Measurements from ENCODE around the gene PPP2R1A. TPM values are rescaled to one million over a fixed set of nuclear protein-coding genes. Genes with fewer than 3 reads are reported as not detected.

PPP2R1A gene
- 100 to 1,000 TPM; 242 to 328 (median 297) TPM for polyA plus RNA-seq (ENCODE audit: insufficient read length in 10 of 10)
- long read RNA-seq, donor 1, full-length matches to known transcripts: 66 of 93 reads
- long read RNA-seq, donor 1, partial matches to known transcripts: 27 of 93 reads
- long read RNA-seq, donor 1, other reads (novel, unspliced or antisense): 0 of 93 reads
- long read RNA-seq, donor 2, full-length matches to known transcripts: 51 of 64 reads
- long read RNA-seq, donor 2, partial matches to known transcripts: 13 of 64 reads
- long read RNA-seq, donor 2, other reads (novel, unspliced or antisense): 0 of 64 reads
- long read RNA-seq, donor 3: 0 reads
- long read RNA-seq, donor 4, full-length matches to known transcripts: 37 of 63 reads
- long read RNA-seq, donor 4, partial matches to known transcripts: 26 of 63 reads
- long read RNA-seq, donor 4, other reads (novel, unspliced or antisense): 0 of 63 reads
- long read RNA-seq, donor 5, full-length matches to known transcripts: 58 of 94 reads
- long read RNA-seq, donor 5, partial matches to known transcripts: 36 of 94 reads
- long read RNA-seq, donor 5, other reads (novel, unspliced or antisense): 0 of 94 reads
- long read RNA-seq, donor 6, full-length matches to known transcripts: 47 of 55 reads
- long read RNA-seq, donor 6, partial matches to known transcripts: 8 of 55 reads
- long read RNA-seq, donor 6, other reads (novel, unspliced or antisense): 0 of 55 reads
- long read RNA-seq, donor 7, full-length matches to known transcripts: 46 of 90 reads
- long read RNA-seq, donor 7, partial matches to known transcripts: 44 of 90 reads
- long read RNA-seq, donor 7, other reads (novel, unspliced or antisense): 0 of 90 reads
- long read RNA-seq, donor 8, full-length matches to known transcripts: 33 of 67 reads
- long read RNA-seq, donor 8, partial matches to known transcripts: 34 of 67 reads
- long read RNA-seq, donor 8, other reads (novel, unspliced or antisense): 0 of 67 reads
- long read RNA-seq, donor 9, full-length matches to known transcripts: 9 of 9 reads
- long read RNA-seq, donor 9, partial matches to known transcripts: 0 of 9 reads
- long read RNA-seq, donor 9, other reads (novel, unspliced or antisense): 0 of 9 reads

- DNase-seq: peak; percentile 100
These were observed at the start of gene PPP2R1A for GRCh38 chr19:52189735-52190486. PPP2R1A (plus strand) TSS chr19:52190052; CDS start chr19:52190097, 45 bp downstream.

DNA sequence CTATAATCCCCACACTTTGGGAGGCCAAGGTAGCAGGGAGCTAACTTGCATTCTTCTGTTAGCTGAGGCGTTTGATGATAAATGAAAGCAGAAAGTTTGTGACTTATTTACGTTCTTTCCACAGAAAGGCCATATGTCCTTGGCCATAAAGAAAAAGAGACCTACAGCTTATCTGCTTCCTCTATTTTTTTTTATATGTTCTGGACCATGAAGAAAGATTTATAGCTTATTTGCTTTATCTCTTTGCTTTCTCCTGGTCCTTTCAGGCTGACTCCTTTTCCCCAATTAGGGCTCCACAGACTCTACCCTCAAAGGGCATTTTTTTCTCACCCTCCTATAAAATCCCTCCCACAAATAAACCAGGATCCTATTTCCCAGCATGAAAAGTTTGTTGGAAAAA is 48.6 kb upstream of the PPP2R1A start:
- DNase-seq: no peak

DNA sequence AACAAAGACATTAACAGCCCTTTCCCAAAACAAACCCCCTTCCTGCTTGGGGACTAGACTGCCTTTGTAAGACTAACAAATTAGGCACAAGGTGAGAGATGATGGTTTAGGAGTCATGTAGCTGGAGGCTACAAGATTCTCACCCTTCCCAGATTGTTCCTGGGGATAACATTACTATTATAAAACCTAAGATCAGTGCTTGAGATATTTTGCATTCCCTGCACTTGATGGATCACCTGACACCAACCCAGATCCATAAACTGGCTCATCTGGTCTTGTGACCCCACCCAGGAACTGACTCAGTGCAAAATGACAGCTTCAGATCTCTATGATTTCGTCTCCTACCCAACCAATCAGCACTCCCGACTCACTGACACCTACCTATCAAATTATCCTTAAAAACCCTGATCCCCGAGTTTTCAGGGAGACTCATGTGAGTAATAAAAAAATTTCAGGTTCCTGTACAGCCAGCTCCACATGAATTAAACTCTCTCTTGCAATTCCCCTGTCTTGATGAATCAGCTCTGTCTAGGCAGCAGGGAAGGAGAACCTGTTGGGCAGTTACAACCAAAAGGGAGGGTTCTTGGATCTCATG is 47.8 kb upstream of the PPP2R1A start:
- DNase-seq: no peak

DNA sequence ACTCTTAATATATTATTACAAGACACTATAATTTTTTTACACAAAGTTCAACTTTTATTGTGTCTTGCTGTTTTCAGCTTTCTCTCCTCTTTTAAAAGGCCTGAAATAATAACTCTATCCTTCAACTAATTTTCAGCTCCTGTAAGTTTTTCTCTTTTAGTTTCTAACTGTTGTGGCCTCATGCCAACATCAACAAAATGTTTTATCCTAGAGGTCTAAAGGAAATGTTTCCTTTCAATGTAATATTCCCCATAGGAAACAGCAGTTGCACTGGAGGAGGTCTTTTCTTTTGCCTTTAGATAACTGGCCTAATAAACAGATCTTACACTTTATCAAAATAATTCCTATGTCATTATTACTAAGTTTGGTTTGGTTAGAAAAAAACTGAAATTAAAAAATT is 41.6 kb upstream of the PPP2R1A start:
- DNase-seq: no peak

DNA sequence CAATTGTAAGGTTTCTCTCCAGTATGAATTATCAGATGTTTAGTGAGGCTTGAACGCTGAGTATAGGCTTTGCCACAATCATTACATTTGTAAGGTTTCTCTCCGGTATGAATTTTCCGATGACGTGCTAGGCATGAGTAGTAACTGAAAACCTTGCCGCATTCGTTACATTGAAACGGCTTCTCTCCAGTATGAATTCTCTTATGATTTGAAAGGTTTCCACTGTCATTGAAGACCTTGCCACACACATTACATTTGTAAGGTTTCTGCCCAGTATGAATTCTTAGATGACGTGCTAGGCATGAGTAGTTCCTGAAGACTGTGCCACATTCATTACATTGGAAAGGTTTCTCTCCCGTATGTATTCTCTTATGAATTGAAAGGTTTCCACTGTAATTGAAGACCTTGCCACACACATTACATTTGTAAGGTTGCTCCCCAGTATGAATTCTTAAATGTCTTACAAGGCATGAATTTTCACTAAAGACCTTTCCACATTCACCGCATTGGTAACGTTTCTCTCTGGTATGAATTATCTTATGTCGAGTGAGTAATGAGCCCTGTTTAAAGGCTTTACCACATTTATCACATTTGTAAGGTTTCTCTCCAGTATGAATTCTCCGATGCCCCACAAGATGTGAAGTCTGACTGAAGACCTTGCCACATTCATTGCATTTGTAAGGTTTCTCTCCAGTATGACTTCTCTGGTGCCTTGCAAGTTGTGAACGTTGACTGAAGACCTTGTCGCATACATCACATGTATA is 34.1 kb upstream of the PPP2R1A start:
- no peak for DNase-seq

GRCh38 chr19:52170304-52170703 is 19.5 kb upstream of the PPP2R1A start:
- DNase-seq: peak in 1 of 3 donors; percentile 48

DNA sequence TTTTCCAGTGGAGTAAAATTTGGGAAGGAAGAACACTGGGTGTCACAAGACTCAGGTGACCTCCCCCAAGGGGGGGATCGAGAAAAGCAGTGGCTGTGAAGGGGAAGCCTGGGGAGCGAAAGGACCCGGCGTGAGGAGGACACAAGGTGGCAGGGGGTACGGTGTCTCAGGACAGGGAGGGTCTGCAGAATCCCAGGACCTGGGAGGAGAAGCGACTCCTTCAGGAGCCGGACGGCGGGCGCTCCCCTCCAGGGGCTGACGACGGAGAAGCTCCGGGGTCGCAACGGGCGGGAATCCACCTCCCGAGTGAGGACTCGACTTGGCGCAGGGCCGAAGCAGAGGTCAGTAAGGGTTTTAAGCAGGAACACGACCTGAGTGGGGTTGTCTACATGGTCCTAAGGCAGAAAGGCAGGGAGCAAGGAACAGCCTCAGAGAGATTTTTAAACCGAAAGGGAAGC is 19.0 kb upstream of the PPP2R1A start:
- DNase-seq: no peak

DNA sequence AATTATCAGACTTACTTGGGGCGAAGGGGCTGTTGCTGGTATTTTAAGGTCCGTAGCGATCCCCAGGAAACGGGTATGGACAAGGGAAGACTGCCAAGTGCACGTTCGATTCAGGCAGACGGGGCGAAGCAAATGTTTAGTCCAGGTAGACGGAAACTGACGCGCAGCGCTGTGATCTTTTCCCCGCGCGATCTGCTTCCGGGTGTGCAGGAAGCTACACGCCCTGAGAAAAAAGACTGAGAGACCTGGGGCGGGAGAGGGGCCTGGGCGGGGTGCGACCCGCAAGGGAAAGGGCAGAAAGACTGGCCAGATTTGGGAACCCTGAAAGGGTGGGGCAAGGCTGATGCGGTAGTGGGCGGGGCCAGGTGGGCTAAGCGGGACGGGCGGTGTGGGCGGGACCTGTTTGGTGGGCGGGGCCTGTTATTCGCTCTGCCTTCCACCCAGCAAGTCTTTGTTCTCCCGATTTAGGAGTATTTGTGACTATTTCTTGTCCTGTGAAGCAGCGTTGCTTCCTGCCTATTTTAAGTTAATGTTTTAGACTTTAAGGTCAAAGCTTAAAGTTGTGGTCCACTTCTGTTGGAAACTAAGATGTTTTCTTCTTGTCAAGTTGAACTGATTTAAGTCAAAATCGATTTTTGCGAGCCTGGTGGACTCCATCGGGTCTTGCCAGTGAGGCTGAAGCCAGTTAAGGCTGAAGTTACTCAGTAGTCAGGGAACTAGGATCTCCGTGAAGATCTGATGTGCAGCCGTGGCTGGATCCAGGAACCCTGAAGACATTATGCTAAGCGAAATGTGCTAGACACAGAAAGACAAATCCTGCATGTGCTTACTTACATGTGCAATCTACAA is 18.3 kb upstream of the PPP2R1A start, which contains the start of gene ZNF836:
Gene ZNF836 (minus strand): TSS at position 301 of the 849 bp plus-strand sequence. CDS start 3,549 bp downstream, outside the sequence.
- peak; percentile 73 to 91 (median 85) for DNase-seq

GRCh38 chr19:52172347-52172746 is 17.5 kb upstream of the PPP2R1A start:
- no peak for DNase-seq

DNA sequence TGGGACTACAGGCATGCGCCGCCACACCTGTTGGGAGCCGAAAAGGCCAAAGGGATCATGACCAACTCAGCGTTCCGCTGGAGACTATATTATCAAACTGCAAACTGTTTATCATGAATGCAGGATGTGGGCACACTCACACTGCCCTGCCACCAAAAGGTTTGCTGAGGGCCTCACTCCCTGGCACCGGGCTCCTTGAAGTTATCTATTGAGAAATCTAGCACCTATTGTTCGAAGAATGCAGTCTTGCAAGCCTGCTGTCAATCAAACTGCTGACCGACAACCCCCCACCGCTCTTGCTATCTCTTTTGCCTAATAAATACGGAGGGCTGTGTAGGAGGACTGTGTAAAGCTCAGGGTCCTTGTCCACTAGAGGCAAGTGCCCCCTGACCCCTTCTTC is 13.3 kb upstream of the PPP2R1A start:
- no peak for DNase-seq

- no peak for DNase-seq
These were observed 2.4 kb upstream of the PPP2R1A start for GRCh38 chr19:52187407-52187806.

DNA sequence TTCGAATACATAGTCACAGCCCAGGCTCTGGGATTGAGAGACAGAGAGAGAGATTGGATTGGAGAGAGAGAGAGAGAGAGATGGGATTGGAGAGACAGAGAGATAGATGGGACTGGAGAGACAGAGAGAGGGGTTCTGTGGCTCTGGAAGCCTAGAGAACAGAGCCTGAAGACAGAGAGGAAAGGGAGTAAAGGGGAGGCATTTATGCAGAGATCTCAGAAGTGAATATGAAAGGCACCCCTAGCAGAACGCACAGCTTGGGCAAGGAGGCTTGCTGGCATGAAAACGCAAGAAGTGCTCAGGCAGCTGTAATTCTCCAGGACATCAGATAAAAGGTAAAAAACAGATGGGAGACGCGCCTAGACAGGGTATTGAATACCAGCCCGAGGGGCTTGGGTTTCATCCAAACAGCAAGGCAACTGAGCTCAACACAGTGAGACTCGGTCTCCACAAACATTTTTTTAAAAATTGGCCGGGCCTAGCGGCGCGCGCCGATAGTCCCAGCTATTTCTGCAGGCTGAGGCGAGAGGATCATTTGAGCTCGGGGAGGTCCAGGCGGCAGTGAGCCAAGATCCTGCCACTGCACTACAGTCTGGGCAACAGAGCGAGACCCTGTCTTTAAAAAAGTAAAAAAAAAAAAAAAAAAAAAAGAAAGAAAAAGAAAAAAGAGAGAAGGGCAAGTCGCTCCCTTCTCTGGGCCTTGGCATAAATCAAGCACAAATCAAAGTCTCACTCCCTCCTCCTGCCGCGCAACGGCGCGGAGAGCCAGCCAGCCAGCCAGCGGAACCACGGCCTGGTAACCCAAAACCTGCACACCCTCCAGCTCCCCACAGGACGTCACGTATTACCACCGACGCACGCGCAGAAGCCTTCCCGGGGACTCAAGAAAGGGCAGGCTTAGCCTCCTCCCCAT is 774 bp upstream of the PPP2R1A start:
- peak in 1 of 3 donors; percentile 87 for DNase-seq

DNA sequence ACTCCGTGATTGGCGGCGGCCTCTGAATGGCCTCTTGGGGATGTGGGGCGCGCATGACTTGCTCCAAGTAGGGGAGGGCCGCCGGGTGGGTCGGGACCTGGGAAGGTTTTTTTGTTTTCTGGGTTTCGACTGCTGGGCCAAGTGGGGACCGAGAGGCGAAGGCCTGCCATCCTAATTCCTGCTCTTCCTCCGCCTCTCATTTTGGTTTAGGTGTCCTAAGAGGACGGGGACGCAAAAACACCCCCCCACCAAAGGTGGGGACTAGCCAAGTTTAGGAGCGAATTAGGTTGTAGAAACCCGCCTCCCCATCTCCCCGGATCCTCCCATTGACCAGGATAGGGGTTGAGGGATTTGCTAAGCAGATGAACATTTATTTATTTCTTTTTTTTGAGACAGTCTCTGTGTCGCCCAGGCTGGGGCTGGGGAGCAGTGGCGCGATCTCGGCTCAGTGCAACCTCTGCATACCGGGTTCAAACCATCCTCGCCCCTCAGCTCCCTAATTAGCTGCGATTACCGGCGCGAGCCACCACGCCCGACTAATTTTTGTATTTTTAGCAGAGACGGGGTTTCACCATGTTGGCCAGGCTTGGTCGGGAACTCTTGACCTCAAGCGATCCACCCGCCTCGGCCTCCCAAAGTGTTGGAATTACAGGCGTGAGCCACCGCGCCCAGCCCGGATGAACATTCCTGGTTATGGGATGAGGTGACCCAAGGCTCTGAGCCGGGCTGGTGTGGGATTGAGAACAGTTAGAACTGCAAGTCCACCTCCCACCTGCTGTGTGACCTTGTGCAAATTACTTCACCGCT is 838 bp downstream of the PPP2R1A start:
- peak in 1 of 3 donors; percentile 35 for DNase-seq

GRCh38 chr19:52191389-52191788 is 1.5 kb downstream of the PPP2R1A start:
- no peak for DNase-seq

- no peak for DNase-seq
These were observed 2.1 kb downstream of the PPP2R1A start for GRCh38 chr19:52191951-52192350.

DNA sequence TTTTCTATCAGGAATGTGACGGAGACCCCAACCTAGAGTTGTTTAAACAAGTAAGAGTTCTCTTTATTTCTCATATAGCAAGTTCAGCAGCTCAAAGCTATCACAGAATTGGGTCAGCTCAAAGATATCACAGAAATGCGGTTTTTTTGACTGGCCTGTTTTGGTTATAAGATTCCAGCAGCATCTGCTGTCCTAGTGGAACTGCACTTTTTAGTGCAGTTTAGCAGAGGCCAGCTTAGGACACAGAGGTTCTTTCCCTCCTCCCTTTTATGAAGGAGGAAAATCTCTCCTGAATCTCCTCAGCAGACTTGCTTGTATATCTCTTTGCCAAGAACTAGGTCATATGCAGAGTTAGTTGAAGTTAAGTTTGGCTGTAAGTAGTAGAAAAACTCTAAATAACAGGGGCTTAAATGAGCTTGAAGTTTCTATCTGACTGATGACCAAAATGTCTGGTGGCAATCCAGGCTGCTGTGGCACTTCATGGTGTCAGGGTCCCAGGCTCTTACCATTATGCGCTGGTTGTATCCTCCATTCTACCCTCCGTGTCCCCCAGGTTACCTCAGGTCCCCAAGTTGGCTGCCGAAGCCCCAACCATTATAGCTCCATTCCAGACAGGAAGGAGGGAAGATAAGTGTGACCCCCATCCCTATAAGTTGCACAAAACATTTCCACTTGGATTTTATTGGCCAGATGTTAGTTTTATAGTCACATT is 6.6 kb downstream of the PPP2R1A start:
- DNase-seq: no peak

Data from muscle of back (tissue), 13 donors.